GM19193 (cell line): Measurements from ENCODE around the gene BICC1.

Source experiments
- POLR2A ChIP-seq: IDR thresholded peaks from 4 replicates; pipeline ENCODE4 v1.6.1; 2011; ENCODE audit not compliant: insufficient read depth, insufficient read length; ENCODE audit errors: extremely low read depth

The BICC1 gene

DNA sequence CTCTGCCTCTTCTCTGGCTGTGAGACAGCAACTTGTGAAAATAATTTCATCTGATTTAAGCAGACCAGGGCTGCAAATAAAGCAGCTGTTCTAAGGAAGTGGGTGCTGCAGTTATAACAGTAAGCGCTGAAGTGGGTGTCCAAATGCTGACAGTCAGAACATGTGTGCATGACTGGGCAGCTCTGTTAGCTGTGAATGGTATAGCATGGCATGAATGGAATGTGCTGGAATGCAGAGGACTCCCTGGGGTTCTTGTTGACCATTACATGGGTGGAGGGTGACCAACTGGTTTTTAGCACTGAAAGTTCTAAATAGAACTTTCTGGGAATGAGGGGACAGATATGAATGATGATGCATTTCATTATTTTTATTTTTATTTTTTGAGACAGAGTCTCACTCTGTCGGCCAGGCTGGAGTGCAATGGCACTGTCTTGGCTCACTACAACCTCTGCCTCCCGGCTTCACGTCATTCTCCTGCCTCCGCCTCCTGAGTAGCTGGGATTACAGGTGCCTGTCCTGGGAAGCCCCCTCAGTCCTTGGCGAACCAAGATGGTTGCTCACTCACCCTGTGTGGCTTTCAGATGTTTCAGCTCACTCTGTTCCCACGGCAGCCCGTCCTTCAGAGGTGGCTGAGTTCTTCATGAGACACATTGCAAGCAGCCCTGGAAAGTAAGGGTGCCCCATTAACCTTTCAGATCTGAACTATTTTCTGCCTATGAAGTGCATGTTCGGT is 344.0 kb downstream of the BICC1 start:
- no peak for TF ChIP-seq POLR2A

DNA sequence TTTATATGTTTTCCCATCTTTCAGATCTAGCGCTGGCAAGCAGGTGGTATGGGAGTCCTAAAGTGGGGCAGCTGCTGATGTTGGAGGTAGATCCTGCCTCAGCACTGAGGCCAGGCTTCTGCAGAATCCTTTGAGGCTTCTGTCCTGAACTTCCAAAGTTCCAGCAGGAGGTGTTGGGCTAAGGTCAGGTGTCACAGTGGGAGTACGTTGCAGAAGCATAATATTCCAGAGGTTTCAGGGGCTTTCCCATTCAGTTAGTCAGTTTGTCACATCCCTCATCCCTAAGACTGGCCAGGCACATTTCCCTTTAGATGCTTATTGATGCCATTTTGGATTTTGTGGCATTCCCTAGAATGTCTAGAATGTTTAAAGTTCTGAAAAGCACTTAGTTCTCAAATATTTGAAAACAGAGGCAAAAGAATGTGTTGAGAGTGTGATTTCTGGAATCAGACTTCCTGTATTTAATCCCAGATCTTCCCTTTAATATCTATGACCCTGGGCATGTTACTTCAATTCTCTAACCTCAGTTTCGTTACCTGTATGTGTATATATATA is 344.7 kb downstream of the BICC1 start:
- TF ChIP-seq POLR2A, result no peak

DNA sequence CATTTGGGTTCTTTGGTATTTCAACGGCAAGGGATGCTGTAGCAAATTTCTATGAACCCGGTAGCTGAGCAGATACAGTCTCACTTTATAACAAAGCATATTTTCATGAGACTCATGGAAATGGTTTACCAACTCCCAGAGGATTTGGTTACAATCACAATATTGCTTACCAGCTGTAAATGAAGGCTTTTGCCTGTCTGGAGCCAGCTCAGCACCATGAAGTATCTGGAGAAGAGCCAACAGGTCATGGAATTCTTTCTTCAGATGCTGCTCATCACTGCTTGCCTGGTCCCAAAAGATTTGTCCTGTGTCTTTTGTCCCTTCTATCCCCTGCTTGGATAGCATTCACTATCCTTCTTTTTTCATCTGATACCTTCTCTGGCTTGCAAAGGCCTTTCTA is 346.9 kb downstream of the BICC1 start:
- TF ChIP-seq POLR2A, result no peak

DNA sequence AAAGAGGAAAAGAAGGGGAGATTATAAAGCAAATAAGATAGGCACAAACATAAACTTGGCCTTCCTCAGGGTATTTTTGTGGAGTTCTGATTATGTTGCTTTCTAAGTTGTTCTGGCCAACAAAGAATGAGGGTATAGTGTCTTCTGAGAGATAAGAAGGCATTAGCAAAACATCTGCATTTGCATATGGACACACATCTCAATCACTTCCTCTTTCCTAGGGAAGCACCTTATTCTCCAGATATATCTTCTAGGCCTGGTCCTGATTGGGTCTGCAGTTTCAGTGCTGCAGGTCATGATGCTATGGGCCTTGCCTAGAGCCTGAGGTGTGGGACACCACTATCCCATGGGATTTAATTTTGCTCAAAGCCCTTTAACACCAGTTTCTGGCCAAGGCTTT is 355.0 kb downstream of the BICC1 start:
- TF ChIP-seq POLR2A, result no peak

DNA sequence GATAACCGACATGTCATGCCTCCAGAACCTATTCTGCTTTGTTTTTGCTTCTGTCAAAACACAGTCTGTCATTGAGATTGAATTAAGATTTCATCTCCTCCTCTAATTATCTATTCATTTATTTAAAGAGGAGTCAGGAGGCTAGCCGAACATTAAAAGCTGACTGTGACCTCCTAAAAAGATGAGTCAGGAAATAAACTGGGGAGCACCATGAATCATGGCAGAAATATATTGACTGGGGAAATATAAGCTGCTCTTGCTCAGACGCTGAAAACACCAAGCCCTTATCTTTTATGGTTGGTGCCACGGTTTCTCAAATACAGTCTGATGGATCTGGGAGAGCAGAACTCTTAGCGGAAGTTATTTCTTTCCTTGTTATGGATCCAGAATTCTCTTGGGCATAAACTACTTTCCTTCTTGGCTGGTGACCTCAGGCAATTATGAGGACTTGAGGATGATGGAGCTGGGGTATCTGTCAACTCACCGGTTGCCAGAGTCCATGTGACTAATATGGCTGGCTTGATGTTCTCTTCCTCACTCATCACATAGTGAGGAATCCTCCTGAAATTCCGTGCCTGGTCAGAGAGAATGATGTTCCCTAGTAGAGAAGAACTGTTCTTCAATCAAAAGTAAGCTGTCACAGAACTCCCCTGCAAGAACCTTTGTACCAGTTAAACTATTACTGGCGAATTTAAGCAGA is 356.2 kb downstream of the BICC1 start:
- TF ChIP-seq POLR2A, result no peak

DNA sequence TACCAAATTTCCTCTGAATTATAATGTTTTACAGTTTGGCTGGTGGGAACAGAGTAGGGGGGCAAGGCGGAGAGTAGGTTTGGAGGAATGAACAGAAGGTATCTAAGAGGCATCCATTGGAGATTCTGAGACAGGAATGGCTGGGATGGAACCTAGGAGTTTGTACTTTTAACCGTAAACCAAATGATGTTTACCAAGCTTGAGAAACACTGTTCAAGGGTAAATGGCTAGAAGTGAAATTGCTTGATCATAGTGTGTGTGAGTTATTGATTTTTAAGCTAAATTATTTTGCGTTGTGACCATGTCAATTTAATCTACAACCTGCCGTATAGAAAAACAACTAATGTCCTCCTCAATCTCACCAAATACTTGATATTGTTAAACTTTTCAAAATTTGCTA is 357.4 kb downstream of the BICC1 start:
- no peak for TF ChIP-seq POLR2A

DNA sequence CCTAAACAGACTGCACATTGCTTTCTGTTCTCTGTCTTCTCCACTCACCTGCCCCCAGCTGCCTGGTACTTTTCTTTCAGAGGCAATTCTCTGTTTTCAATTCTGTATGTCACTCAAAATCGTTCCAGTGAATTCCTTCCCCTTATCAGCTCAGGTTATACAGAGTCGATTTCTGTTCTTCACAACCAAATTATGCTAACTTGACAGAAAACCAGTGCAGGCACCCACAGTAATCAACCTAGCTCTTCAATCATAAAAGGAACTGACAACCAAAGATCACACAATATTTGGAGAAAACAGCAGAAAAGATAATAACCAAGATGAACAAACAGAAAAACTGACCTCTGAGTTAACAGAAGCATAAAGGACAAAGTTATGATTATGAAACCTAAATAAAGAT is 360.5 kb downstream of the BICC1 start:
- TF ChIP-seq POLR2A, result no peak
